D721Med (cell line): ENCODE data around the gene SPOCK2.

Experiments used
- DNase-seq: peaks from one replicate; pipeline ENCODE4 v3.0.0; 2011; ENCODE audit warnings: low spot score; ENCODE audit not compliant: insufficient read length
- FAIRE-seq: peaks from 2 replicates; lab custom pipeline; 2011; peaks lifted over from hg19 to GRCh38; lab: Jason Lieb, UNC
- CTCF ChIP-seq: IDR thresholded peaks from 2 replicates; pipeline ENCODE4 v1.5.1; 2012; ENCODE audit warnings: mild to moderate bottlenecking, control low read depth; ENCODE audit not compliant: insufficient read depth; ENCODE audit errors: missing control alignments

Gene SPOCK2

GRCh38 chr10:72107325-72108003 is 19.1 kb upstream of the SPOCK2 start:
- FAIRE-seq (no peak), DNase-seq (no peak)
- no peak for TF ChIP-seq CTCF

- no peak for FAIRE-seq
Observed at GRCh38 chr10:72106896-72107295, 18.5 kb upstream of the SPOCK2 start.

GRCh38 chr10:72106154-72106849 is 18.0 kb upstream of the SPOCK2 start:
- no peak for TF ChIP-seq CTCF
- DNase-seq (no peak), FAIRE-seq (no peak)

More at GRCh38 chr10:72106896-72107295, 18.5 kb upstream of the SPOCK2 start:
- TF ChIP-seq CTCF, result no peak
- DNase-seq, result no peak

- no peak for TF ChIP-seq CTCF
- FAIRE-seq (no peak), DNase-seq (no peak)
Observed at GRCh38 chr10:72105710-72106109, 17.4 kb upstream of the SPOCK2 start.

GRCh38 chr10:72105098-72105475 is 16.7 kb upstream of the SPOCK2 start:
- TF ChIP-seq CTCF, result no peak
- DNase-seq (no peak), FAIRE-seq (no peak)

- no peak for TF ChIP-seq CTCF
- DNase-seq (no peak), FAIRE-seq (no peak)
Observed at GRCh38 chr10:72104472-72105097, 16.2 kb upstream of the SPOCK2 start.

- FAIRE-seq, result no peak
- no peak for TF ChIP-seq CTCF
- DNase-seq, result no peak
Observed at GRCh38 chr10:72099600-72099921, 11.2 kb upstream of the SPOCK2 start.
